HG03571 (cell line): ENCODE data around the gene TUFT1.
"Not testable (repeated sequence)": the region's sequence is repeated elsewhere in the genome, so short reads cannot be mapped to it uniquely, and the experiment has no call there.

Experiments used
- ATAC-seq: cut with Tn5 transposase; IDR thresholded peaks from one replicate; pipeline ENCODE4 v1.9.1; 2021; ENCODE audit not compliant: unreplicated experiment

TUFT1 gene

DNA sequence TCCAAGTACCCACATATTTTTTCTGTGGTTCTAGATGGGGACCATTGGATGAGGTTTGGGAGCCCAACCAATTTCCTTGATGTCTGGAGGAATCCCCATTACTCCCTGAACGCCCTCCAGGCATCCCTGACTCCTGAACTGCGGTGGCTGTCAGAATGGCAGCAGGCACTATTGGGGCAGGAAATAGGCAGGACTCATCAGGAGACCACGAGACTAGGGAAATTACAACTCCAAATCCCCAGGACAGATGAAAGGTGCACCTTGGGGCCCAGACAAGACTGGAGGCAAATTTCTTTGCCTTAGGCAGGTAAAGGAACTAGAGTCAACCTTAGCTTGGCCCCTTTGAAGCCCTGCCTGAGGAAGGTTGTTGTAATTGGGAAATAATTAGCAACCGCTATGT, 27.8 kb upstream of the TUFT1 start:
- no peak for ATAC-seq

DNA sequence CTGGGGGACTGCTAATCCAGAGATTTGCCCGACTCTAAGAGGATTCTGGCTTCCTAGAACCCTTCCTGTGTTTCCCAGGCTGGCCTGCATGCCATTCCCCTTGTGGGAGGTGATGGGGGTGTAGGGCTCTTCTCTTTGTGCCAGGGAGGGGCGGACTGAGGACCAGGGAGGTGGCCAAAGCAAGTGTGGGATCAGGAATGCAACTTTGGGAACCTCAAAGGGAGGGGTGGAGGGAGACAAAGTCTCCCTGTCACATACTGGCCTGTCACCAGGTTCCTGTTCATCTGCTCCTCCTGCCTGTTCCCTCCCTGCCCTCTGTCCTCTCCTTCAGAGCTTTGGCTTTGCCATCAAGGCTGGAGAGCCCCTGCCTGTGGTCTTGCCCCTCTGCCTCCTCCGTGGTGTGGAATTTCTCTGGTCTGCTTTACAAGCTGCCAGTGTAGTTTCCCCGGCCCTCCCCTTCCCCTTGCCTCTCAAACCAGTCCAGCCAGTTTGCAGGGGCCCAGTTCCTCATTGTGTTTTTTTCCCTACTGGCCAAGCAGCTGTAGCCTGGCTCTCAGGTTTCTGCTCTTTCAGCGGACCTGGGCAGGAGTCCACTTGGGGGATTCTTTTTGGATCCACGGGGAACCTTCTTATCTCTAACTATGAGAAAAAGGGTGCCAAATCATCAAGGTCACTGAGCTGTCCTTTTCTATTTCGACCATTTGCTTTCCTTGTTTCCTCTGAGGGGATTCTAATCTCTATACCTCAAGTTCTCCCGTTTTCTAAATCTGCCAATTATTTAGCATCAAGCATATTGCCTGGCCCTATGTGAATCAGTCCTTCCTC, 27.1 kb upstream of the TUFT1 start:
- ATAC-seq: no peak

DNA sequence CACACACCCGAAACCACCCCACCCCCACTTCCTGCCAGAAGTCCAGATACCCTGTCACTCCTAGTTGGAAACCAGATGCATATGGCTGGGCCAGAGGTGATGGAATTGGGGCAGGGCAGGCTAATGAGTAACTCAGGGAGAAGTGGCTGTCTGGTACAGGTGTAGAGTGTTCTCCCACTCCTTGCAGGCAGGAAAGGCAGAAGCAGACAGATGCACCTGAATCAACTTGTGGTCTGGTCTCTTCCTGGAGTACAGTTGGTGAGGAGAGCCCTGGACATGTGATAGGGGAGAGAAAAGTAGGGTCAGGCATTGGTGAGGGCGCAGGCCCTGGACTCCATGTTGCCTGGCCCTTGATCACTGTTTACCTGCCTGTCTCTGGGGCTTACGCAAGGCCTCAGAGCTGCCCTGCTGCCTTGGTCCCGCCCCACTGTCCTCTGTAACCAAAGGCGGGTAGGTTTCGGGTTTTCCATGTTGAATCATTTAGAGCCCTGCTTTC, 26.4 kb upstream of the TUFT1 start:
- no peak for ATAC-seq

DNA sequence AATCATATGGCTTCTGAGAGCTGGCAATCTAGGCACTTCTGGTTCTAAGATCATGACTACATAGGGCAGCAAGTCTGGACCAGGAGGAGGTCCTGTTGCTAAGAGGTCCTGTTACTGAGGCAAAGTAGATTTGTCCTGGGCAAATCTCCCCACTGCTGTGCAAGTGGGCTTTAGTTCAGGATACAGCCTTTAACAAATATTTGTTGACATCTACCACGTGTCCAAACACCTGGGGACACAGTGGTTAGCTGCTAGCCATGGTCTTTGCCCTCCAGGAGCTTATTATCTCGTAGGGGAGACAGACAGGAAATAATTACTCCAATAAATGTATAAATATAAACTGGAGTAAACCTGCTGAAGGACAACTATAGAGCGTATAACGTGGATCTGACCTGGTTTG, 25.7 kb upstream of the TUFT1 start:
- no peak for ATAC-seq

- ATAC-seq: no peak
These were observed 24.8 kb upstream of the TUFT1 start for GRCh38 chr1:151515265-151515664.

DNA sequence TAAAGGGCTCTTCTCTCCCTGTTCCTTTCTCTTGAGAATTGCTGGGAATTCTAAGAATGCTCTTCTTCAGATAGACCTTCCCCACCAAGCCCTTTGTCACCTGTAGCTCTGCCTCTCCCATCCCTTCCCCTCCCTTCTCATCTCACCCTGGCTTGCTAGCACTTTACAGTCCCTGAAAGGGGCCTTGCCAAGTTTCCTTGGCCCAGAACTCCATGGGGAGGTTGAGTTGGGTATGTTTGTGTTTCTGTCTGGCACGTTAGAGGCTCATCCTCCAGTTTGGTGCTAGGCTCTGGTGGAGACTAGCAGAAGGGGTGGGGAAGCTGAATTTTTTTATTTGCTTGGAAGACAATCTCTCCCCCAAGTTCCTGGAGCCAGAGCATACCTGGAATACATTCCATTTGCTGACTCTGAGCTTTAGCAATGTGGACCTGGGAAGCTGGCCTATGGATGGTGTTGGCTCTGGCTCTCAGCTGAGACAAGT, 24.0 kb upstream of the TUFT1 start:
- ATAC-seq: no peak

DNA sequence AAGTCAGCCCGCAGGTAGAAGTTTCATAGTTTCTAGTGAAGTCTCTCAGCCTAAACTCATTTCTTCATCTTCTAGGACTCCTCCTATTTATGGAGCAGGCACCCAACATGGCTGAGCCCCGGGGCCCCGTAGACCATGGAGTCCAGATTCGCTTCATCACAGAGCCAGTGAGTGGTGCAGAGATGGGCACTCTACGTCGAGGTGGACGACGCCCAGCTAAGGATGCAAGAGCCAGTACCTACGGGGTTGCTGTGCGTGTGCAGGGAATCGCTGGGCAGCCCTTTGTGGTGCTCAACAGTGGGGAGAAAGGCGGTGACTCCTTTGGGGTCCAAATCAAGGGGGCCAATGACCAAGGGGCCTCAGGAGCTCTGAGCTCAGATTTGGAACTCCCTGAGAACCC, 21.7 kb upstream of the TUFT1 start:
- ATAC-seq: no peak

GRCh38 chr1:151518936-151519335, 21.2 kb upstream of the TUFT1 start:
- no peak for ATAC-seq

- ATAC-seq: no peak
These were observed 20.4 kb upstream of the TUFT1 start for GRCh38 chr1:151519667-151520066.

DNA sequence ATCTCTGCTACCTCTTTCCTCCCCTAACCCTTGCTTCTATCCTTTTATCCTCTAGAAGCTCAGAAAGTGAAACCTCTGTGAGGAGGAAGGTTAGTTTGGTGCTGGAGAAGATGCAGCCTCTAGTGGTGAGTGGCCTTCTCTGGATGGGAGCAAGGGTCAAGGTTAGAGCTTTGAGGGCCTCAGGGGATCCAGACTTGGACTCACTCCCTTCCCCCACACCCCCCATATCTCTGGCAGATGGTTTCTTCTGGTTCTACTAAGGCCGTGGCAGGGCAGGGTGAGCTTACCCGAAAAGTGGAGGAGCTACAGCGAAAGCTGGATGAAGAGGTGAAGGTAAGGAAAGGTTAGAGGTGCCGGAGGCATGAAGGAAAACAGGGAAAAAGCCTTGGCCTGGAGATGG, 19.8 kb upstream of the TUFT1 start:
- no peak for ATAC-seq

- ATAC-seq: not testable (repeated sequence)
These were observed 17.7 kb upstream of the TUFT1 start for GRCh38 chr1:151522427-151522826.

DNA sequence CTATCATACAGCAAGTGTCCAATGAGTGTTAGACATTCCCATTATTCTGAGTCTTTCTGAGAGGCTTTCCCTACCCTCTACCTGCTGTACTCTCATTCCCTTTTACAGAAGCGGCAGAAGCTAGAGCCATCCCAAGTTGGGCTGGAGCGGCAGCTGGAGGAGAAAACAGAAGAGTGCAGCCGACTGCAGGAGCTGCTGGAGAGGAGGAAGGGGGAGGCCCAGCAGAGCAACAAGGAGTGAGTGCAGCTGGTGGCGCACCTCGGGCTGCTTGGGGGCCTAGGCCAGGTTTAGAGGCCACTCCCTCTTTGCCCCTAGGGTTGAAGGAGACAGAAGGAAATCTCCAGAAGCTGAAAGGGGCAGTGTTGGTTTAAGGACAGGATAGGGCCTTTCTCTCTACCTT, 16.8 kb upstream of the TUFT1 start:
- ATAC-seq: no peak

- no peak for ATAC-seq
These were observed 15.4 kb upstream of the TUFT1 start for GRCh38 chr1:151524736-151525135.

DNA sequence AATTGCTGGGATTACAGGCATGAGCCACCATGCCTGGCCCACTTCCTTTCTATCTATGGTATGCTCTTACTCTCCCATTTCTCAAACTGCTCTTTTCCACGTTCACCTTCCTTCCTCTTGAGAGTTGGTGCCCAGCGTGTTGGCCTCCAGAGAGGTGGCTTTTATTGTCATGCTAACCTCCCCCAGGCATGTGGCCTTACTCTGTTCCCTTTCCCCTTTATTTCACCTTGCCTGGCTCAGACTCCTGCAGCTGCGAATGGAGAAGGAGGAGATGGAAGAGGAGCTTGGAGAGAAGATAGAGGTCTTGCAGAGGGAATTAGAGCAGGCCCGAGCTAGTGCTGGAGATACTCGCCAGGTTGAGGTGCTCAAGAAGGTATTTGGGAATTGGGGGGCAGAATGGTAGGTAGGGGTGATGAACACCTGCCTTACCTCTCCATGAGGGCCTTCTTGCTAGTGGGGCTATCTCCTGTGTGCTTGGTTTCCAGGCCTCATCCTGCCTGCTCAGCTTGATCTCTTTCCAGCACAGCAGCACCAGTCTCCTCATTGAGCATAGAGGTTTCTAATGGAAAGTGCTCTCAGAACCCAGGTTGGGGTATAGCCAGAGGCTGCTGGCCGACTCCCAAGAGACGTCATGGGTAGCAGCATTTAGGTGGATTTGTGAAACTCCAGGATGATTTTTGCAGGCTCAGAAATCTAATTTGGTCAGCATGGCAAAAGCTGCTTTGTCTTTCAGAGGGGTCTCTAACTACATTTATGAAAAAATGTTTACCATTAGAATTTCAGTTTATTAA, 13.2 kb upstream of the TUFT1 start:
- ATAC-seq: no peak

DNA sequence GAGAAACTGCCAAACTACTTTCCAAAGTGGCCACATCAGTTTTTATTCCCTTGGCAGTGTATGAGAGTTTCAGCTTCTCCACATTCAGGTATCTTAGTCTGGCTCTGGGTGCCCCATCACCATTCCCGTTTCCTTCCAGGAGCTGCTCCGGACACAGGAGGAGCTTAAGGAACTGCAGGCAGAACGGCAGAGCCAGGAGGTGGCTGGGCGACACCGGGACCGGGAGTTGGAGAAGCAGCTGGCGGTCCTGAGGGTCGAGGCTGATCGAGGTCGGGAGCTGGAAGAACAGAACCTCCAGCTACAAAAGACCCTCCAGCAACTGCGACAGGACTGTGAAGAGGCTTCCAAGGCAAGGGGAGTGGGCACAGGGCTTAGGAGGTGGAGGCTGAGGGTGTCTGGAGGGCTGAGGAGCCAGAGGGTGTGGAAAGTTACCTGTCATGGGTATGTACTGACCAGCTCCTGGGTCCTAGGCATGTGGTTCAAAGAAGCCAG, 10.9 kb upstream of the TUFT1 start:
- no peak for ATAC-seq

DNA sequence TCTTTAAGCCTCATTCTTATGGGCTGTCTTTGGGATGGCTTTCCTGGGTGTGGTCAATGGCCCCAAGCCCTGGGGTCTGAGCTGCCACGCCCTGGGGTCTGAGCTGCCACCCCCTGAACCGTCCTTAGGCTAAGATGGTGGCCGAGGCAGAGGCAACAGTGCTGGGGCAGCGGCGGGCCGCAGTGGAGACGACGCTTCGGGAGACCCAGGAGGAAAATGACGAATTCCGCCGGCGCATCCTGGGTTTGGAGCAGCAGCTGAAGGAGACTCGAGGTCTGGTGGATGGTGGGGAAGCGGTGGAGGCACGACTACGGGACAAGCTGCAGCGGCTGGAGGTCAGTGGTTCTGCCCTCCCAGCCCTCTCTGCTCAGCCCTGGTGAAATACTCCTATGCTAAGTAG, 10.3 kb upstream of the TUFT1 start:
- no peak for ATAC-seq

DNA sequence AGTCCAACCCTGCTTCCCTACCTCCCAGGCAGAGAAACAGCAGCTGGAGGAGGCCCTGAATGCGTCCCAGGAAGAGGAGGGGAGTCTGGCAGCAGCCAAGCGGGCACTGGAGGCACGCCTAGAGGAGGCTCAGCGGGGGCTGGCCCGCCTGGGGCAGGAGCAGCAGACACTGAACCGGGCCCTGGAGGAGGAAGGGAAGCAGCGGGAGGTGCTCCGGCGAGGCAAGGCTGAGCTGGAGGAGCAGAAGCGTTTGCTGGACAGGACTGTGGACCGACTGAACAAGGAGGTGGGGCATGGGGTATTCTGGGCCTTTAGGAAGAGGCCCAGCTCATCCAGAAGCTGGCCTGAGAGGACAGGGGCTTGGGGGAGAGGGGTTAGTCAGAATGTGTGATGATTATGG, 9.6 kb upstream of the TUFT1 start:
- ATAC-seq: no peak

DNA sequence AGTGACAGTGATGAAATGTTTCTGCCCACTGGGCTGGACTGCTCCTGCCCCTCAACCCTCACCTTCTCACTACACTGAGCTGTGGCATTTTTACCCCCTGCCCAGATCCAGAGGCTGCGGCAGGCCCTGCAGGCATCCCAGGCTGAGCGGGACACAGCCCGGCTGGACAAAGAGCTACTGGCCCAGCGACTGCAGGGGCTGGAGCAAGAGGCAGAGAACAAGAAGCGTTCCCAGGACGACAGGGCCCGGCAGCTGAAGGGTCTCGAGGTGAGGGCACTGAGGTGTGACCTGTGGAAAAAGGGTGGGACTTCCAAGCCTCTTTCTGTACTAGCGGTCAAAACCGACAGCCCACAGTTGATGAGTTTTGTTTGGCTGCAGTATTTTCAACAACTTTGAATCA, 6.2 kb upstream of the TUFT1 start:
- ATAC-seq: no peak

- ATAC-seq: no peak
These were observed 5.3 kb upstream of the TUFT1 start for GRCh38 chr1:151534662-151535278.

GRCh38 chr1:151535326-151536271, 4.5 kb upstream of the TUFT1 start:
- ATAC-seq: no peak
